HUES6 (cell line): ENCODE data around the gene CTDSPL2.

Experiments used
- H3K27ac ChIP-seq: 2 replicates; pipeline ENCODE4 v1.7.0; 2013; ENCODE audit warnings: low read depth, mild to moderate bottlenecking, low read length, inconsistent platforms
- H3K27me3 ChIP-seq: 2 replicates; pipeline ENCODE4 v1.6.1; 2013; ENCODE audit warnings: low read length; ENCODE audit not compliant: control insufficient read depth, insufficient read depth
- H3K36me3 ChIP-seq: 2 replicates; pipeline ENCODE4 v1.6.1; 2013; ENCODE audit warnings: low read length; ENCODE audit not compliant: control insufficient read depth, insufficient read depth
- H3K4me1 ChIP-seq: 2 replicates; pipeline ENCODE4 v1.6.1; 2013; ENCODE audit warnings: low read length; ENCODE audit not compliant: control insufficient read depth, insufficient read depth
- H3K4me3 ChIP-seq: 2 replicates; pipeline ENCODE4 v1.5.1; 2013; ENCODE audit warnings: low read depth, low read length
- H3K9ac ChIP-seq: one replicate; pipeline ENCODE4 v1.6.1; 2013; ENCODE audit warnings: mild to moderate bottlenecking, low read length
- H3K9me3 ChIP-seq: 2 replicates; pipeline ENCODE4 v1.6.1; 2013; ENCODE audit warnings: low read depth, low read length; ENCODE audit not compliant: control insufficient read depth, insufficient read depth

CTDSPL2 gene

DNA sequence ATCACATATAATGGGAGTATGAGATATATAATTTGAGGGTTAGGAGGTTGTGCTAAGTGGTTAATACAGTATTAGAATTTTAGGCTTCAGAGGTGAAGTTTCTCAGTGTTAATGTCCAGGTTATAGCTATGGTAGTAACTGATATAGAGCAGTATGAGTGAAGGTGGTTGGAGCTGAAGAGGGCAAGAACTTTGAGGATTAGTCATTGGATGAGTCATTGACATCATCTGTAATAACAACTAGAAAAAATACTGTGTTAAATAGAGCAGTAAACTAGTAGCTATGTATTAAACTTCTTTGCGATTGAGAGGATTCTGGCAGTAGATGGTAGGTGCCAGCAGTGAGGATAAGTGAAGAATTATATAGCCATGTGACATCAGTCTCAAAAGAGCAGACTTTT, 62.0 kb downstream of the CTDSPL2 start:
- no peak overlapping the region for H3K9ac ChIP-seq
- no peaks in the 10 kb centered on the region for H3K4me1 ChIP-seq
- H3K4me3 ChIP-seq = no peak overlapping the region
- no peak overlapping the region for H3K27ac ChIP-seq
- no peaks in the 10 kb centered on the region for H3K9me3 ChIP-seq
- peaks cover 76% of the 10 kb centered on the region for H3K36me3 ChIP-seq
- no peaks in the 10 kb centered on the region for H3K27me3 ChIP-seq

DNA sequence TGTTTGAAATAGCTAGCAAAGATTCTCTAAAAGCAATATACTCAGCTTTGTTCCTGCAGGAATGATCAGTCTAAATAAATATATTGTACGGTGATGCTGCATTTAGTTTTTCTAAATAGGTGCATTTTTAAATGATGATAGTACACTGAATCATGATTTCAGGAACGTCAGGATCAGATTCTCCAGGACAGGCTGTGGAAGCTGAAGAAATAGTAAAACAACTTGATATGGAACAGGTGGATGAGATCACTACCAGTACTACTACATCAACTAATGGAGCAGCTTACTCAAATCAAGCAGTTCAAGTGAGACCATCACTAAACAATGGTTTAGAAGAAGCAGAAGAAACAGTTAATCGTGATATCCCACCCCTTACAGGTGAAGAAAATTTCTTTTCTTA, 63.2 kb downstream of the CTDSPL2 start:
- Histone ChIP-seq H3K9ac (no peak overlapping the region), H3K27me3 (no peaks in the 10 kb centered on the region), H3K36me3 (peaks cover 69% of the 10 kb centered on the region), H3K9me3 (no peaks in the 10 kb centered on the region), H3K4me1 (no peaks in the 10 kb centered on the region), H3K4me3 (no peak overlapping the region), H3K27ac (no peak overlapping the region)

DNA sequence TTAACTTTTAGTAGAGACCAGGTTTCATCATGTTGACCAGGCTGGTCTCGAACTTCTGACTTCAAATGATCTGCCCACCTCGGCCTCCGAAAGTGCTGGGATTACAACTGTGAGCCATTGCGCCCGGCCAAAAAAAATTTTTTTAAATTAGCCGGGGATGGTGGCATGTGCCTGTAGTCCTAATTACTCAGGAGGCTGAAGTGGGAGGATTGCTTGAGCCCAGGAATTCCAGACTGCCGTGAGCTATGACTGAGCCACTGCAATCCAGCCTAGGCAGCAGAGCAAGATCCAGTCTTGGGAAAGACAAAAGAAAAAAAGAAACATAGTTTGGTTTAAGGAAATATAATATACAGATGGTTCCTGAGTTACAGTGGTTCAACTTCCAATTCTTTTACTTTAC, 64.6 kb downstream of the CTDSPL2 start:
- H3K4me3 ChIP-seq = no peak overlapping the region
- H3K27me3 ChIP-seq = no peaks in the 10 kb centered on the region
- peaks cover 76% of the 10 kb centered on the region for H3K36me3 ChIP-seq
- H3K4me1 ChIP-seq = no peaks in the 10 kb centered on the region
- no peak overlapping the region for H3K9ac ChIP-seq
- H3K9me3 ChIP-seq = no peaks in the 10 kb centered on the region
- H3K27ac ChIP-seq = no peak overlapping the region

DNA sequence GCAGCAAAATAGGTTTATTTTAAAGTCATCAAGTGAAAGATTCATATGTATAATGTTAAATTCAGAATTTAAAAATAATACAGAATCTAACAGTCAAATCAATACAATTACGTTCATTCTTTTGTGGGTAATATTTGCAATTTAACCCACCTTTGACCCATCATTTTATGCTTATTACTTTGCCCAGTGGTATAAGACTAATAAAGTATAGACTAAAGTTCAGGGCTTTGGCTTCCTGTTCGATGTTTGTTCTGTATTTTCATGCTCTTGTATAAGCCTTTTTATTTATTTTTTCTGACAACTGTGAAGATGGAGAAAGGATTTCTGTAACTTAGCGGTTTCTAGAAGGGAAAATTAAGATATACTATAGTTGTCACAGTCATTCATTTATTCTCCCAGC, 65.2 kb downstream of the CTDSPL2 start:
- Histone ChIP-seq H3K4me3 (no peak overlapping the region), H3K4me1 (no peaks in the 10 kb centered on the region), H3K36me3 (peaks cover 75% of the 10 kb centered on the region), H3K27ac (no peak overlapping the region), H3K9me3 (no peaks in the 10 kb centered on the region), H3K9ac (no peak overlapping the region), H3K27me3 (no peaks in the 10 kb centered on the region)

DNA sequence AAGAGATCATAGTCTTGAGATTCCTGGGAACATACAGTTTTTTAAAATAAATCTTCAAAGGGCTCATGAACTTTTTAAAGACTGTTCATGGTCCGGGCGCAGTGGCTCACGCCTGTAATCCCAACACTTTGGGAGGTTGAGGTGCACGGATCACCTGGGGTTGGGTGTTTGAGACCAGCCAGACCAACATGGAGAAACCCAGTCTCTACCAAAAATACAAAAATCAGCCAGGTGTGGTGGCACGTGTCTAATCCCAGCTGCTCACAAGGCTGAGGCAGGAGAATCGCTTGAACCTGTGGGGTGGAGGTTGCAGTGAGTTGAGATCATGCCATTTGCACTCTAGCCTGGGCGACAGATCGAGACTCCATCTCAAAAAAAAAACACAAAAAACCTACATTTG, 68.1 kb downstream of the CTDSPL2 start:
- H3K9ac ChIP-seq = no peak overlapping the region
- no peaks in the 10 kb centered on the region for H3K4me1 ChIP-seq
- no peaks in the 10 kb centered on the region for H3K27me3 ChIP-seq
- no peak overlapping the region for H3K4me3 ChIP-seq
- no peaks in the 10 kb centered on the region for H3K9me3 ChIP-seq
- peaks cover 81% of the 10 kb centered on the region for H3K36me3 ChIP-seq
- no peak overlapping the region for H3K27ac ChIP-seq

DNA sequence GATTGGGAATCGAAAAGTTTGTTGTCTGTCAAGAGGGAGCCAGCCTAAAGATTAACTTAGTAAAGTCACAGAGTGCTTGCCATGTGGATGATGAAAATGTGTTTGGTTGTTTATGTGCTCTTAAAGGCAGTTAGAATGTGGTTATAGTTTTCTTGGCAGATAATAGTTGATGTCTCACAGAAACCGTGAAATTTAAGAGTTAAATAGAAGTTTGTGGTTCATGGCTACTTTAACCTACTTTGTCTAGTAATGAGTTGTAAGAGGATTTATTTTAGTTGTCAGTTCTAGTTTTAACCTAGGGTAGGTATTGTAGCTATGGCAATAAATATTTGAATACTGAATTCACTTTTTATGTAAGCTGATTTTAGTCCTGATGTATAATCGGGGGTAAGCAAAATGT, 73.1 kb downstream of the CTDSPL2 start:
- Histone ChIP-seq H3K27me3 (no peaks in the 10 kb centered on the region), H3K4me1 (no peaks in the 10 kb centered on the region), H3K9me3 (no peaks in the 10 kb centered on the region), H3K36me3 (peaks cover 73% of the 10 kb centered on the region), H3K4me3 (no peak overlapping the region), H3K27ac (no peak overlapping the region), H3K9ac (no peak overlapping the region)

DNA sequence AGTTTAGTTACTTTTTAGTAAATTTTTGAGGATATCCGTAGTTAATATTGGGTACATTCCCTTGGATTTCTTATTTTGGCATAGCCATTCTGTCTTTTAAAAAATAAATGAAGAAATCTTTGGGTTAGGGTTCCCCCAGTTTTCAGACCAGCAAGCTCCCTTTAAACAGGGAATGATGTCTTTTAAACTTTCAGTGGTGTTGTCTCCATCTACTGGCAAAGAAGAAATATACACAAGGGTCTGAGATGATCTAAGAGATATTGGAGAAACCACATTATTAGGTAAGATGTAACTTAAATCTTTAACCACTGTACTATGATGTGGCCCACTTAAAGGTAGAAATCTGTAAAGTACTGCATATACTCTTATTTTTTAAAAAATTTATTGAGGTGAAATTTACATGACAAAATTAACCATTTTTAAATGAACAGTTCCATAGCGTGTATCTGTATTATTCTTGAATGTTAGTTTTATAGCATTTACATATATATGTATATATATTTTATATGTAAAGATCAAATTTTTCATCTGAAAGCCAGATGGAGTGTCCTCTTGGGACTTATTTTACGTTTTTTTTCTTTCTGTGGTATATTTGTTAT, 74.4 kb downstream of the CTDSPL2 start:
- H3K4me1 ChIP-seq = no peaks in the 10 kb centered on the region
- H3K9ac ChIP-seq = no peak overlapping the region
- H3K27me3 ChIP-seq = no peaks in the 10 kb centered on the region
- H3K4me3 ChIP-seq = no peak overlapping the region
- peaks cover 63% of the 10 kb centered on the region for H3K36me3 ChIP-seq
- H3K9me3 ChIP-seq = no peaks in the 10 kb centered on the region
- H3K27ac ChIP-seq = no peak overlapping the region

DNA sequence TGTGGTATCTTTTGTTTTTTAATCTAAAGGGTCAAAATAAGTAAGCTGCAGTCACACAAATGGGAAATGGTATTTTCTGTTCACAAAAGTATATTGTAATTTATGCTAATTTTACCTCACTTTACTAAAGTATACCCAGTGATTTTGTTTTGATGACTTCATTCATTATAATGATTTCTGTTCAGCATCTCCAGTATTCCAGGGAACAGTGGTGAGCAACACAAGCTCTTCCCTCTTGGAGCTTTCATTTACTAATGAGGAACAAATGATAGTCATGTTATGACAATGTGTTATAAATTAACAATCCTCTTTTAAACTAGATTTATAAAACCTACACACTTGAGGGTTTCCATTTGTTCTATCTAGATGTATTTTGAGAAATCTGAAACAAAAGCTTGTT, 89.0 kb downstream of the CTDSPL2 start:
- peaks cover 65% of the 10 kb centered on the region for H3K36me3 ChIP-seq
- H3K4me3 ChIP-seq = no peak overlapping the region
- H3K9me3 ChIP-seq = no peaks in the 10 kb centered on the region
- H3K27ac ChIP-seq = no peak overlapping the region
- no peaks in the 10 kb centered on the region for H3K4me1 ChIP-seq
- no peaks in the 10 kb centered on the region for H3K27me3 ChIP-seq
- no peak overlapping the region for H3K9ac ChIP-seq

DNA sequence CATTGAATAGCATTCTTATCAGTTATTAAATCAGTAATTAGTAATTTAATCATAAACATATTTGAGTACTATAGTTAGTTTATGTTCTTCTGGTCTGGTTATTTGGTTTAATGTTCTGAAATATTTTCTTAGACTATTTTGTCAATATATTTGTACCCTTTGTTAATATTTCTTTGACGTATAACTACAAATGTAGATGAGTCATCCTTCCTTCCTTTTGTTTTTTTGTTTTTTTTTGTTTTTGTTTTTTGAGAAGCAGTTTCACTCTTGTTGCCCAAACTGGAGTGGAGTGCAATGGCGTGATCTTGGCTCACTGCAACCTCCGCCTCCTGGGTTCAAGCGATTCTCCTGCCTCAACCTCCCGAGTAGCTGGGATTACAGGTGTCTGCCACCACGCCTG, 92.1 kb downstream of the CTDSPL2 start:
- peaks cover 74% of the 10 kb centered on the region for H3K36me3 ChIP-seq
- H3K9me3 ChIP-seq = no peaks in the 10 kb centered on the region
- H3K27ac ChIP-seq = no peak overlapping the region
- no peaks in the 10 kb centered on the region for H3K4me1 ChIP-seq
- H3K4me3 ChIP-seq = no peak overlapping the region
- H3K27me3 ChIP-seq = no peaks in the 10 kb centered on the region
- no peak overlapping the region for H3K9ac ChIP-seq

DNA sequence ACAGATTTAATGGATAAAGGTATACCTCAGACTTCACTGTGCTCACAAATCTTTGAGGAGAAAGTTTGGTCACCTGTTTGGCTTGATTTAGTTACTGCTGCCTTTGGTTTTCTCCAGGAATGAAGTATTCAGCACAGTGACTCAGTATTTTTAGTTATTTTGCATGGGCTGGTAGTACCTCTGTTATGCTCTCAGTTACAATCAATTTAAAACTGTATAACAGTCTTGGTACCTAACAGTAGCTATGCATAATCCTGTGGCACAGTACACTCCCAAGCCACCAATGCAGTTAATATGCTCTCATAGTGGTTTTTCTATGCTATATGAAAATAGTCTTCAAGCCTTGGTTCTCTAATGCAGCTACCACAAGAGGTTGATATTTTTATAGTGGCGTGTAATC, 97.6 kb downstream of the CTDSPL2 start:
- Histone ChIP-seq H3K9me3 (no peaks in the 10 kb centered on the region), H3K27ac (no peak overlapping the region), H3K9ac (no peak overlapping the region), H3K4me3 (no peak overlapping the region), H3K4me1 (no peaks in the 10 kb centered on the region), H3K27me3 (no peaks in the 10 kb centered on the region), H3K36me3 (peaks cover 56% of the 10 kb centered on the region)

DNA sequence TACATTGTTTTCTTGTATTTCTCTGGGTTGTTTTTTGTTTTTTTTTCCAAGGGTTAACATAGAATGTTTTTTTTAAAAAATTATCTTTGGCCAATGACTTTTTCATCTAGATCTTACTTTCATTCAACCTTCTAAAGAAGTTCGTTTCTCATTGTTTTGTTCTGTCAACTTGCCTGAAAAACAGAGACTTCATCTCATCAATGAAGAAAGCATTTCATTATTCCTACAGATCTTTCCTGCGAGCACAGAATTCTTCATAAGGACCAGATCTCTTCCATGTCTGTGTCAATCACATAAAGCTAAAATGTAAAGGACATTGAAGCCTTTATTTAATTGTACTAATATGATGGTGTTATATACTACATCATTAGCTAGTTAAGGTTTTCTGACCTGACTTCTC, 99.8 kb downstream of the CTDSPL2 start:
- H3K4me3 ChIP-seq = no peak overlapping the region
- H3K9me3 ChIP-seq = no peaks in the 10 kb centered on the region
- H3K9ac ChIP-seq = no peak overlapping the region
- H3K27me3 ChIP-seq = no peaks in the 10 kb centered on the region
- H3K36me3 ChIP-seq = peaks cover 39% of the 10 kb centered on the region
- H3K4me1 ChIP-seq = no peaks in the 10 kb centered on the region
- H3K27ac ChIP-seq = no peak overlapping the region
